HK-2 (cell line): ENCODE results near the gene FAF1.

Experiments used
- DNase-seq: peaks from one replicate; pipeline ENCODE4 v3.0.0-alpha.2; 2018; ENCODE audit not compliant: unreplicated experiment

FAF1 gene

DNA sequence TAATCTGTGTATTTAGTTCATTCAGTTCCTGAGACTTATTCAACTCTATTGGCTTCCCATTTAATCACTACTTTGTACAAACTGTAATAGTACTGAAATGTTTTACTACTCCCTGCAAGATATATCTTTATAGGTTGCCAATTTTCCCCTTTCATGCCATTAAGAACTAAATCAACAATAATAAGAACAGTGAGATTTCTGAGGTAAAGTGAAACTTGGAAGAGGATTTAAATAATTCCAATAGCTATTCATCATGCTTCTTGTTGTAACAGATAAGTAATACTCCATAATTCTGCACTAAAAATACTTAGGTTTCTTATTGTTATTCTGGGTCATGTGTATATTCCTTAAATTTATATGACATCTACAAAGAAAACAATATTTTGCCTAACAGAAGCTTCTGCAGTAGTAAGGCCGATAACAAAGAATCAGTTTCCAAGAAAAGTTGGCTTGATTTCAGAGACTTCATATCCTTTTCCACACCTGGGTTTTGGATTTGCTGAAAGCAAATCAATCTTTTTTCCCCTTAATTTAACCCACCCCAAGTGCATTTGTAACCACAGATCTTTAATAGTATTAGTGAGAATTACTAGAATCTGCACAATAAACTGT, 258.3 kb downstream of the FAF1 start:
- DNase-seq, result no peak

DNA sequence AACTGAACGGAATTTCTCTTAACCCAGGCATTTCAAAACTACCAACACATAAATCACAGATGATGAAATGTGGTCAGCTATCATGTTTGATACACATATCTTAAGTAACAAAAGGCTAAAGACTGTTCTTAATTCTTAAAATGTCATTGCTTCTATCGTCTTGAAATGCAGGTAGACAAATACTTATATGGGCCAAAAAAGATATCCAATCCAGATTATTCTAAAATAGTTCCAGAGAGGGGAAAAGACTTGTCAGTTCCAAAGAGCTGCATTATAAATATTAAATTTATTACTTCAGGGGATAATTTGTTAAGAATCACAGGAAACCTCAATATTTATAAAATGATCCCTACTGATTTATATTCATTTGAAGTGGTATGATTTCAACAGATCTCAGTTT, 259.4 kb downstream of the FAF1 start:
- DNase-seq, result no peak

DNA sequence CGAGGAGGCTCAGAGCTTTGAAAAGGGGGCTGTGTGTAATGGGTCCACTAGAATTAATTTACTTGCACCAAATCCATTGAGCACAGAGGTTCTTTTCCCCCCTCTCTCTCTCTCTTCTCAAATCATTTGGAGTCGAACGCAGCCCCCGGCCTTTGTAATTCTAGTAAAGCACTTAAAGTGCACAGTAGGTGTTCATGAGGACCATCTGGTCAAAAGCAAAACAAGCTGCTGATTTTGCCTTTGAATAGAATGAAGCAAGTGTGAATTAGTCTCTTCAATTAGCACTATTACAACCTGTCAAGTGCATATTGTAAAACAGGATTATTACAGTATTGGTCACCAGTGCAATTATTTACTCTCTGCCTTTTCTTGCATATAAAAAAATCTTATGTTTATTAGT, 259.9 kb downstream of the FAF1 start:
- DNase-seq, result no peak

DNA sequence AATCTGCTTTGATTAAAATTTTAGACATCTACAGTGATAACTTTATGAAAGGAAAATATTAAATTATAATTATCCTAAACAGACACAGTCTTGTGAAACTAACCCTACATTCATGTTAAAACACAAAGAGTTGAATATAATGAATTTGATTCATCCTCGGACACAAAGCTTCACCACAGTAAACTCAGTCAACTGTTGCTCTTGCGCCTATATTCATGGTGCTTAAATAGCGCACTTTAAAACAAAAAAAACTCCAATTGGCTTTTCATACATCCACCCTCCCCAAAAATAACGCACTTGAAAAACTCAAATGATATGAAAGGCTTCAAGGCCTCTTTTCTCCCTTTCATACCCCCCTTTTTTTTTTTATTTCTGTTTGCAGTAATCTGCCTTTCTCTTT, 260.3 kb downstream of the FAF1 start:
- no peak for DNase-seq

DNA sequence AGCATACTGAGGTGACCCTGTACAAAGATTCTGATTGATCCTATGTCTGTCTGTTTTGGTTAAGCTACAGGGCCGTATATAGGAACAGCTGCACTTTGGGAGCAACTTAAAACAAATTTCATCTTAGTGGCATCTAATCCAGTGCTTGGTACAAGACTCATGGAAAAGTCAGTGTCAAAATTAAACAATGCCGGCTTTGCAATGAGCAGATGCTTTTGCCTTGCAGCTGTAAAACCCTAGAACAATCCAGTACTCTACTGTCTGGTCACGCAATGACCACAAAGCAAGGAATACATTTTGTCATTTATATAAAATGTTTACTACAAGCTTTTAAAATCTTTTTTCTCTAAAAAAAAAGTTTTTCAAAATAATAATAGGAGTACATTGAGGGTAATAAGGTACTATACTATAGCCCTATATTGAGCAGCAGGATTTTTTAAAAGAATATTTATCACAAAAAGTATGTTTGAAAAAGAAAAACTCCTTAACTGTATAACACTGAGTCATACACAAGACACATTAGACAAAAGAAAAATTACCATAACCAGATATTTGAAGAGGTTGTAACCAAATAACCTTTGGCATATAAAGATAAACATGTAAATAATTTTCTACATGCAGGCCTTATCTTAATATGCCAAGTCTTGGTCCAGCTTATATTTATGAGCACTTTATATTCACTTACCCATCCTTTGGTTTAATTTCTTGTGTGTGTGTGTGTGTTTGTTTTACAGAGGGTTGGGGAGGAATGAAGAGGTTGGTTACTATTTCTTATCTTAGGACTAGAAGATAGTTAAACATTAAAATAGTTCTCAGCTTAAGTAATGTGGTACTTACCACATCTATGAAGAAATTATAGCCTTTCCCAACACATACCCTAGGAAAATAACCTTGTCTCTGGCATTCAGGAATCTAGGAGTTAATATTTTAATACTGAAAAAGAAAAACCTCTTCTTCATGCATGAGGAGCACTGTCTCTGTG, 262.3 kb downstream of the FAF1 start:
- DNase-seq, result no peak

DNA sequence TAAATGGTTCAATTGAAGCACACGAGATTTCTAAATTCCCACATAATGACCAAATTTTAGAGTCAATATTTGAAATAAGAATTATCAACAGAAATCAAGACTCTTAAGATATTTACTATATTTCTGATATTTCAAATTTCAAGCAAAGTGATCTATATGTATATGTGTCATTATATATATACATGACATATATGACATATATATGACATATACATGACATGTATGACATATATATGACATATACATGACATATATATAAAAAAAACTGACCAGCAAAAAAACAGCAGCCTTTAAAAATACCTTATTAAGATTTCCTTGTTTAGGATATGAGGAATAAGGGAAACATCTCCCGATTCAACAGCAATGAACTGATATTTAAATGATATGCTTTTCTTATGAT, 266.2 kb downstream of the FAF1 start:
- no peak for DNase-seq

DNA sequence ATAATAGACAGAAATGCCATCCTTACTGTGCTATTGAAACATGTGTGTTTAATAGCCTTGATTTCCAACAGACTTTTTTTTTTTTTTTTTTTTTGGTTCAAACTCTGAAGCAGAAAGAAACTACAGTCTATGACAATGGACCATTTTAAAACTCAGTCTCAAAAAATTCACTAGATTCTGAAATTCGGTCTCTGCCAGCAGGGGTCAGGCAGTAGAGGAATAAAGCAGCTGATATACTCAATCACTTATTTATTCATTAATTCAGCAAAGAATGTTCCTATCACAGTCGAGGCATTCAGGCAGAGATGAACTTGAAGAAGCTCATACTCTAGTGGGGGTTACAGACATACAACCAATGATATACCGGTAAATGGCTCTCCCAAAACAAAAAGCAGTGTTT, 275.9 kb downstream of the FAF1 start:
- no peak for DNase-seq

DNA sequence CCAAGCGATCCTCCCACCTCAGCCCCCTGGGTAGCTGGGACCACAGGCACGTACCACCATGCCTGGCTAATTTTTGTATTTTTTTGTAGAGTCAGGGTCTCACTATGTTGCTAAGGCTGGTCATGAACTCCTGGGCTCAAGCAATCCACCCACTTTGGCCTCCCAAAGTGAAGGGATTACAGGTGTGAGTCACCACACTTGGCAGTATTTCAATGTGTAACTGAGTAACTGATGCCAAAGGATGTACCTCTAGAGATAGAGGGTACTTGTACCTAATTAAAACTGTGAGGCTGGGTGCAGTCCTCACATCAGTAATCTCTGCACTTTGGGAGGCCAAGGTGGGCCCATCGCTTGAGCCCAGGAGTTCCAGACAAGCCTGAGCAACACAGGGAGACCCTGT, 278.1 kb downstream of the FAF1 start:
- DNase-seq, result no peak

DNA sequence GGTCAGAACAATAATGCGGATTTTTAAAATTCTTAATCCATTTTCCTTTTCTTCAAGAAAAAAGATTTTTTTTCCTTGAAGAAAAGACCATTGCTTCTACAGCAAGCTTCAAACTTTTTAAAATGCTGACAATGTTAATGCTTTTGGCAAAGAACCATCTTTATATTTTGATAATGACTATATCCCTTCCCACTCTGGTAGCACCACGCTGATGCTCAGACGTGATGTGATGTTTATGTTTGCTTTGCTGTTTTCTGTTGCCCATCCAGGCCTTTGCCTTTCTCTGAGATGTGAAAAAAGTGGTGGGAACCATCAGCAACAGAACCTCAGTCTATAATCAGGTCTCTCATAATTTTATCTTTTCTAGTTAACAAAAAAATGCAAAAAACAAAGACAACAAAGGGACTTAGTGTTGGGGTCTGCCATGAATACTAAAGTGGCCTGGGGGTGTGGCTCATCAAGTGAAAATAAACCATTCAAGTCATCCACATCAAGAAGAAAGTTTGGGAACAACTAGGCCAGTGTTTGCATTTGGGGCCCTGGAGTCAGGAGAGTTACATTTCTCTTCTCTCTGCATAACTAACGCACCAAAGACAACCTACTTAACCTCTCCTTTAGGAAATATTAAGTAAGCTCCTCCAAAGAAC, 292.2 kb downstream of the FAF1 start:
- no peak for DNase-seq

DNA sequence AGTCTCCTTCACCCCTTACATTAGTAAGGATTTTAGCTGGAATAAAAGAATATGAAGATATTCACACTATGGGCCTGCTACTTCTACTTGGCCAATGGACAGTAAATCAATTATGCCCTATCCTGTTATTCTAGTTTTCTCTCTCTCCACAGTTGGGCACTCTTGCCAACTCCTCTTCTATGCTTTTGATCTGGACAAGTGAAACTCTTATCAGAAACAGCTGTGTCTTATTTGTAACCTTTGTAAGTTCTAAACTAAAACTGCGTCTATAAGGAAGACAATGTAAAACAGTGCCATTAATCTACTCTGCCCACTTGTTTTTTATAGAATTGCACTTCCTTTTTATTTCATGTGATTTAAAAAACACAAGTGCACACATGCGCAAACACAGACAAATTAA, 292.8 kb downstream of the FAF1 start:
- no peak for DNase-seq

DNA sequence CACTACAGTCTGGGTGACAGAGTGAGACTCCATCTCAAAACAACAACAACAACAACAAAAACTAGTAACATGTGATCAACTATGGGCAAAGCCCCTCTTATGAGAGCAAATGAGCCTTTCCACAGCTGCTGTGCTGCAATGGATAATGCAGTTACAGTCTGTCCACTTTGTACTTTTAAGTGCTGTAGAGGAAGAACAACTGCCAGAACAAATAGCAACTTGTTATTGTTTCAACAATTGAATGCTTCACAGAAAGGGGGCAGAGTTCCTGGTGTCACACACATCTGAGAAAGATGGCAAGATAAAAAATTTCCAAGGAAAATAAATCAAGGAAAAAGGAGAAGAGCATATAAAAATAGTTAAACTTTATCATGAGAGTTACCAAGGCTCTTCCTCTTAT, 293.2 kb downstream of the FAF1 start:
- DNase-seq, result no peak

DNA sequence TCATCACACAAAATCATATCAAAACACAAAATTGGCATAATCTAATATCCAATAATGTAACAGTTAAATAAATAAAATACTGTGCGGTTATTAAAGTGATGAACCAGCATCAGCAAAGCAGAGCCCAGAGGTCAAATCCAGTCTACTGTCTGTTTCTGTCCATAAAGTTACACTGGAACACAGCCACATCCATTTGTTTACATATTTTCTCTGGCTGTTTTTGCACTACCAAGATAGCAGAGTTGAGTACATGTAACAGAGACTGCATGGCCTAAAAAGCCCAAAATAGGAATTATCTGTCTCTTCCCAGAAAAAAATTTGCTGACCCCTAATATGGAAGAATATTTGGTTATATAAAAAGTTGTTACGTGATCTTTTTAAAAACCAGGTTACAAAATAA, 294.7 kb downstream of the FAF1 start:
- no peak for DNase-seq

DNA sequence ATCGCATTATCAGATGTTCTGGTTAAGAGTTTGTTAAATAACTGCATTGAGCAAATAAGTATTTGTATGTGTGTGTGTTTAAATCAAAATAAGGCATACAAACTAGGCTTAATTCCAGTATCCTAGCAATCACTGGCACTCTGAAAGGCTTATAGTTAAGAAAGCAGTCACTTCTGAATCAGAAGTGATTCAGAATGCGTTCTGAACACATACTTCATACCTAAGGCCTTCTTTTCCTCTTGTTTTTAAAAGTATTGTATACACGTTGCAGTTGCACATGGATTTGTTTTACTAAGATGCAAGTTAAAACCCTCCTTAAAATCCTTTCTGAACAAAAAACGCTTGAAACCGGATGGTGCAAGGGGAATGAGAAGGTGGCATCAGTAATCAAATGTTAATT, 298.4 kb downstream of the FAF1 start:
- no peak for DNase-seq

DNA sequence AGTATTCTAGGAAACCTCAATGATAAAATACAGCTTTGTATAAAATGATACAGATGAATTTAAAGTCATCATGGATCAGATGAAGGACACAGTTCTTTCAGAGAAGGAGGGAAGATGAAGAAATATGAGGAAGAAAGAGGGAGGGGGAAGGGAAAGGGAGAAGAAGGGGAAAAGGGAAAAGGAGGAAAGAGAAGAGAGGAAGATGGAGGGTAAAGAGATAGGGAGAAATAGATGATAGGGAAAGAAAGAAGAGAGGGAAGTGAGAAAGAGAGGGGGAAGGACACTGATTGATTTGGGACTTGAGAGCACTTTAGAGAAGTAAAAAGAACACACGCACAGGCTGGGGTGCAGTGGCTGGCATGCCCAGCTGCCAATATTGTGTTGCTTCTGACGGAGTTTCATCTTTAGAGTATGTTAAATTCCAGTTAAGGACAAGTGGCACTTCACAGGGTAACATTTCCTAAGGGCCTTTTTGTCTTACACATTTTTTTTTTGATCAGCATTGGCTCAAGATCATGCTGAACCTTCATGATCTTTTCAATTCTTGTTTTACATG, 300.9 kb downstream of the FAF1 start:
- DNase-seq, result no peak

DNA sequence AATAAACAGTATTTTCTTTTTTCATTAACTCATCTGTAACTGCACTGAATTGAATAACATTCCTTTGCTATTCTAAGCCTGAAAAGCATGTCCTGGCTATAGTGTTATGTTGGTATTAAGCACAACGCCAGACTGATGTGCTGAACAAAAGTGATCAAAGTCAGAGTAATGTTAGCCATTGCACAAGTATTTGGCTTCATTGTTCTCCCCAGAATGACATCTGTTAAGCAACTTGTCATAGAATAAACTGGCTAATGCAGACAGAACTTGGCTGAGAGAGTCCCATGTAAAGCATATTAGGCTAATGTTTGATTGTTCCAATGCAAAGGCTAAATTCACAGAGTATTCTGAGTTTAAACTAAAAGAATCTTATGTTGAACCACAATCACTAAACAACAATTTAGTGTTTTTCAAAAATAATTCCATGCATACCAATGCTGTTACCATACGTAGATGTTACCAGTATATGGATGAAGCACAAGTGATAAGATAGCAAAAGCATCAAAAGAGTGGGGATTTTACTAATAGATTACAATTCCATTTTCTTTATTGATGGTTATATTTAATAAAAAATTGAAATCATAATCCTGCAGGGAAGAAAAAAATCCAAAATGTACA, 301.5 kb downstream of the FAF1 start:
- DNase-seq, result no peak

DNA sequence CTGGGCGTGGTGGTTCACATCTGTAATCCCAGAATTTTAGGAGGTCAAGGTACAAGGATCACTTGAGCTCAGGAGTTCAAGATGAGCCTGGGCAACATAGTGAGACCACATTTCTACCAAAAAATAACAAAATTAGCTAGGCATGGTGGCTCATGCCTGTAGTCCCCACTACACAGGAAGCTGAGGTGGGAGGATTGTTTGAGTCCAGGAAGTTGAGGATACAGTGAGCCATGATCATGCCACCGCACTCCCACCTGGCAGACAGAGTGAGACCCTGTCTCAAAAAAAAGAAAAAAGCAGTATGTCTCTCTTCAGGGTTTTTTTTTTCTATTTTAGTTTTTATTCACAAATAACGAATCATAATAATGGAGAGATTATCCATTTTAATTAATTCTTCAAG, 303.1 kb downstream of the FAF1 start:
- DNase-seq, result no peak

DNA sequence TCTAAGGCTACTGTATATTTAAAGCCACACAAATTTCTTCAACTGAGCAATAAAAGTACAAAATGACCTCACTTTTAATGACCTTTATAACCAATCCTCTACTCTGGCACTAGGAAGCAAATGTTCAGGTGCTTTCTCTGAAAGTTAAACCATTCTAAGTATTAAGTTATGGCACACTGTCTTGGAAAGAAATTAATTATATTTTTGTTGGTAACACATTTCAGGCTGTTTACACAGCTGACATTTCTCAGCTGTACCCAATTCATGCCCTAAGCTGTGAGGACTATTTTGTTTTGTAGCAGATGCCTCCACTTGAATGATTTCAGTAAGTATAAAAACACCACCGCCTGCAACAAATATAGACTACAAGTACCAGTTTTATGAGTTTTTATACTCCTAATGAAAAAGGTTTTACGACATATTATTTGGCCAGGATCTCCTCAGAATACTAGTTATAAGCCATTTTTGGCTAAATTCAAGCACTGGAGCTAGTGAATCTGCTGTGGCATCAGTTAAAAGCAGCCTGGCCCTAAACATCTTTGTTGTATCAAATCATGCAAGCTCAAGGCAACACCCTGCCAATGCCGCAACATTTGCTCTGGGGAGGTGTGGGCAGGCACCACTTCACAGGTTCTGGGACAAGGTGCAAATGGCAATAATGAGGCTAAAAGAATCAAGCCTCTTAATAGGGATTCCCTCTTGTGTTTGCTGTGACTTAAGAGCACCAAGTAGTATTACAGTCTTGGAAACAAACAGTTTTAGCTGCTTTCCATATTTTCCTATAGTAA, 308.4 kb downstream of the FAF1 start:
- no peak for DNase-seq

DNA sequence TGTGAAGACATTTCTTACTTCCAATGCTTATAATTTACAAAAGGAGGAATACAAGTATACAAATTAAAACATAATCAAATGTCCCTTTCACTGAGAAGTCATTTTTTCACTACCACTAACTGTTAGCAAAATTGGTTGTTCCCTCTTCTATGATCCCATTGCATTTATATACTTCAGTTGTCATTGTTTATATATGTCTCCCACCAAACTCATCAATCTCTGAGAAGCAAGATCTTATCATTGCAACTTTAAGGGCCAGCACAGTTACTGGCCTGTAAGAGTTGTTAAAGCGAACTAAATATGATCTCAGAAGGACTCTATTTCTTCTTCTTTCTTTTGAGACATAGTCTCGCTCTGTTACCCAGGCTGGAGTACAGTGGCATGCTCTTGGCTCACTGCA, 313.5 kb downstream of the FAF1 start:
- DNase-seq, result no peak

DNA sequence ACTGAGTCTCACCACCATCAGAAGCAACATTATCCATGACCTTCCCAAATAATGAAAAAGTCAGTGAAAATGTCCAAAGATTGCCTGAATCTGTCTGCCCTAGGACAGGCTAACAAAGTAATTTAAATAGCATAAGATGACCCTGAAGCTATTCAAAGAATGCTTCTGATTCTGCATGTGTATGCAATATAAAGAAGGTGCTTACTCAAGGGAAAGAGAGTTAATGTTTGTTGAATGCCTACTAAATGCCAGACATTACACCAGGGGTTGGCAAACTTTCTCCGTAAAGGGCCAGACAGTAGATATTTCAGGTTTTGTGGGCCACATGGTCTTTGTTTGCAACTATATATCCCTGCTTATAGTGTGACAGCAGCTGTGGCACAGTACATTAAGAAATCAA, 314.9 kb downstream of the FAF1 start:
- no peak for DNase-seq

DNA sequence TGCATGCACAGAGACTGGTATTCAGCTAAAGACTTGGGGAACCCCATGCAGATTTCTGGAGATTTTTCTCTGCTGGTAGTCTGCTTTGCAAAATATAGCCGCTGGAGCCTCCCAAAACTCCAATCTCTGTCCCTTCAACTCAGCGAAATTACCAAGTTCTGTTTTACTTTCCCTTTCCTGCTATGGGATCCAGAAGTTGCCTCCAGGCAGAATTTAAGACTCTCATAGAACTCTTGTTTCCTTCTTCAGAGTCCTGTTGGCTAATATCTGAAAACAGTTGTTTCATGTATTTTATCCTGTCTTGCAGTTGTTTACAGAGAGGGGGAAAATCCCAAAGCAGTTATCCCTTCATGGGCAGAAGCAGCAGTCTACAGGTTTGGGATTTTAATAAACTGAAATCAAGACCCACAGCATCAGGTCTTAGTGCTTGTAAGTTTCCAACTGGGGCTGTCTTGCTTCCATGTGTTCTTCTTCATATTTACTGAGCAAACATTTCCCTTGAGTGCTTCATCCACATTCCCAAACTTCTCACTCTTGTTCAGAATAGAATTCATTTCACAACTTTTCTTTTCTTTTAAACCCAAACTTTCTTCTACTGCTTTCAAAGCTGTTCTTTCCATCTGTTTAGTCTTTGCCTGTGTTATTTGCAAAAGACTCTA, 315.5 kb downstream of the FAF1 start:
- no peak for DNase-seq

DNA sequence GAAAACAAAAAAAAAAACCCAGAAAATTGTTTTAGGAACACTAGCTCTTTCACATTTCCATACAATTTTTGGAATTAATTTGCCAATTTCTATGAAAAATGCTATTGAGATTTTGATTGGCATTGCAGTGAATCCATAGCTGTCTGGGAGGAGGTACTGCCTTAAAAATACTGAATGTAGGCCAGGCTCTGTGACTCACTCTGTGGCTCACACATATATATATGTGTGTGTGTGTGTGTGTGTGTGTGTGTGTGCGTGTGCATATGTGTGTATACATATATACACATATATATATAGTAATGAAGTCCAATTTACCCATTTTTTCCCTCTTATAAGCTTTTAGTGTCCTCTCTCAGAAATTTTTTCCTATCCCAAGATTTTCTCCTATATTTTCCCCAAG, 322.6 kb downstream of the FAF1 start:
- DNase-seq, result no peak
